Loucy (cell line): ENCODE measurements around the gene CYB5B.
A peak's percentile ranks its signal among the peaks of the same experiment; 100 is the strongest.

Source experiments
- H2AFZ ChIP-seq: fragments of 200-600 bp; sonication (generic); 2 replicates; pipeline ENCODE4 v1.6.0; 2016; ENCODE audit warnings: antibody characterized with exemption, mild to moderate bottlenecking, low read length, moderate library complexity
- H3F3A ChIP-seq: fragments of 200-600 bp; 2 replicates; pipeline ENCODE4 v1.6.0; 2016; ENCODE audit warnings: antibody characterized with exemption, low read depth, mild to moderate bottlenecking
- H3K27me3 ChIP-seq: fragments of 200-600 bp; sonication (generic); 2 replicates; pipeline ENCODE4 v1.6.1; 2014; ENCODE audit warnings: low read length, mild to moderate bottlenecking; ENCODE audit not compliant: insufficient read depth, poor library complexity, severe bottlenecking
- H3K36me3 ChIP-seq: fragments of 200-600 bp; sonication (generic); 2 replicates; pipeline ENCODE4 v1.6.1; 2016; ENCODE audit warnings: low read length; ENCODE audit not compliant: insufficient read depth
- H3K4me1 ChIP-seq: fragments of 200-600 bp; sonication (generic); 2 replicates; pipeline ENCODE4 v1.5.1; 2014; ENCODE audit warnings: low read length, mild to moderate bottlenecking; ENCODE audit not compliant: insufficient read depth, poor library complexity, severe bottlenecking
- H3K4me2 ChIP-seq: fragments of 200-600 bp; sonication (generic); 2 replicates; pipeline ENCODE4 v1.6.0; 2014; ENCODE audit warnings: antibody characterized with exemption, low read length, low read depth, mild to moderate bottlenecking; ENCODE audit not compliant: poor library complexity, severe bottlenecking
- H3K4me3 ChIP-seq: fragments of 200-600 bp; sonication (generic); 2 replicates; pipeline ENCODE4 v1.5.1; 2014; ENCODE audit warnings: low read length, mild to moderate bottlenecking, mixed read lengths; ENCODE audit not compliant: poor library complexity, severe bottlenecking
- H3K79me2 ChIP-seq: fragments of 200-600 bp; sonication (generic); 2 replicates; pipeline ENCODE4 v1.6.1; 2014; ENCODE audit warnings: low read length; ENCODE audit not compliant: insufficient read depth
- H3K9ac ChIP-seq: fragments of 200-600 bp; sonication (generic); 2 replicates; pipeline ENCODE4 v1.6.0; 2014; ENCODE audit warnings: mild to moderate bottlenecking, low read depth, low read length, moderate library complexity; ENCODE audit not compliant: poor library complexity, severe bottlenecking
- H3K9me2 ChIP-seq: fragments of 200-600 bp; sonication (generic); replicated peaks from 2 replicates; pipeline ENCODE4 v1.6.1; 2016; ENCODE audit warnings: low read depth, low read length, mixed read lengths
- H3K9me3 ChIP-seq: fragments of 200-600 bp; sonication (generic); 2 replicates; pipeline ENCODE4 v1.6.1; 2014; ENCODE audit warnings: mild to moderate bottlenecking, antibody characterized with exemption, low read length, low read depth; ENCODE audit not compliant: insufficient read depth
- H4K20me1 ChIP-seq: fragments of 200-600 bp; sonication (generic); 2 replicates; pipeline ENCODE4 v1.6.0; 2014; ENCODE audit warnings: antibody characterized with exemption, low read length, mild to moderate bottlenecking; ENCODE audit not compliant: insufficient read depth, poor library complexity, severe bottlenecking
- CTCF ChIP-seq: fragments of 200-600 bp; sonication (generic); conservative IDR thresholded peaks from 2 replicates; pipeline ENCODE4 v1.5.1; 2014; ENCODE audit warnings: mild to moderate bottlenecking, antibody characterized with exemption, low read length
- EZH2phosphoT487 ChIP-seq: fragments of 200-600 bp; IDR thresholded peaks from 2 replicates; pipeline ENCODE4 v1.6.1; 2018; ENCODE audit warnings: antibody characterized with exemption, mild to moderate bottlenecking, moderate library complexity, borderline replicate concordance

Gene CYB5B

GRCh38 chr16:69501956-69502745, 77.7 kb downstream of the CYB5B start:
- Histone ChIP-seq H3K4me3 (no peak overlapping the region), H3K9me2 (no peaks in the 10 kb centered on the region), H4K20me1 (no peaks in the 10 kb centered on the region), H3K4me2 (no peak overlapping the region), H3K4me1 (no peaks in the 10 kb centered on the region), H3K79me2 (no peaks in the 10 kb centered on the region), H2AFZ (no peak overlapping the region), H3K9me3 (no peaks in the 10 kb centered on the region), H3F3A (no peaks in the 10 kb centered on the region), H3K27me3 (no peaks in the 10 kb centered on the region), H3K9ac (no peak overlapping the region), H3K36me3 (no peaks in the 10 kb centered on the region)
- TF ChIP-seq CTCF: no peak
- TF ChIP-seq EZH2phosphoT487: no peak

DNA sequence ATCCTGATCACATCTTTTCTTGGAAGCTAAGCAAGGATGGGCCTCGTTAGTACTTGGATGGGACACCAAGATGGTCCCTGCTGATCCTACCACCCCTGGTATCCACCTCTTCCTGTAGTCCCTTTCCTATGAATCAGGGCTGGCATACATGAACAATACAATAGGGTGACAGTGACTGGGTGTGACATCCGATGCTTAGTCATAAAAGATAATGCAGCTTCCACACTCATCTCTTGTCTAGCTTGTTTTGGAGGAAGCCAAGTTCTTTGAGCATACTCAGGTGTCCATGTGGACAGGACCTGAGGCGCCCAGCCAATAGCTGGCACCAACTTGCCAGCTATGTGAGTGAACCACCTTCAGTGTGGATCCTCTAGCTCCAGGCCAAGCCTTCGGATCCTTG, 78.8 kb downstream of the CYB5B start:
- Histone ChIP-seq H3K27me3 (no peaks in the 10 kb centered on the region), H3K79me2 (no peaks in the 10 kb centered on the region), H3K4me2 (no peak overlapping the region), H3K36me3 (no peaks in the 10 kb centered on the region), H3K9ac (no peak overlapping the region), H3K9me2 (no peaks in the 10 kb centered on the region), H3K4me1 (peaks cover 3% of the 10 kb centered on the region), H3K4me3 (no peak overlapping the region), H3K9me3 (no peaks in the 10 kb centered on the region), H4K20me1 (no peaks in the 10 kb centered on the region), H2AFZ (no peak overlapping the region), H3F3A (no peaks in the 10 kb centered on the region)
- TF ChIP-seq EZH2phosphoT487 (no peak), CTCF (no peak)

GRCh38 chr16:69508033-69508755, 83.8 kb downstream of the CYB5B start:
- H3K27me3 ChIP-seq: no peaks in the 10 kb centered on the region
- H3K79me2 ChIP-seq: no peaks in the 10 kb centered on the region
- H3K9me2 ChIP-seq: no peaks in the 10 kb centered on the region
- TF ChIP-seq CTCF: no peak
- no peak for TF ChIP-seq EZH2phosphoT487
- peaks cover 6% of the 10 kb centered on the region for H3K4me1 ChIP-seq
- no peaks in the 10 kb centered on the region for H3K9me3 ChIP-seq
- no peak overlapping the region for H3K9ac ChIP-seq
- no peak overlapping the region for H3K4me3 ChIP-seq
- H3K36me3 ChIP-seq: no peaks in the 10 kb centered on the region
- H4K20me1 ChIP-seq: no peaks in the 10 kb centered on the region
- H2AFZ ChIP-seq: peak overlapping the region; percentile 20; the same call in 1 of the 2 replicates
- H3F3A ChIP-seq: no peaks in the 10 kb centered on the region
- H3K4me2 ChIP-seq: no peak overlapping the region
